LNCAP (cell line): ENCODE measurements around the gene PCID2.

Source experiments
- CTCF ChIP-seq: fragments of 450-650 bp; IDR thresholded peaks from 2 replicates; pipeline ENCODE4 v1.5.1; 2017; ENCODE audit warnings: mild to moderate bottlenecking

The PCID2 gene

GRCh38 chr13:113152691-113152983 is 55.8 kb downstream of the PCID2 start:
- TF ChIP-seq CTCF = no peak

GRCh38 chr13:113151745-113152690 is 56.5 kb downstream of the PCID2 start:
- TF ChIP-seq CTCF = no peak

GRCh38 chr13:113150550-113151365 is 57.7 kb downstream of the PCID2 start:
- no peak for TF ChIP-seq CTCF

GRCh38 chr13:113149711-113150549 is 58.5 kb downstream of the PCID2 start:
- no peak for TF ChIP-seq CTCF

GRCh38 chr13:113148940-113149503 is 59.4 kb downstream of the PCID2 start:
- TF ChIP-seq CTCF = no peak

- TF ChIP-seq CTCF = no peak
Observed at GRCh38 chr13:113148407-113148806, 60.1 kb downstream of the PCID2 start.

GRCh38 chr13:113147206-113147605 is 61.3 kb downstream of the PCID2 start:
- no peak for TF ChIP-seq CTCF
